A549 treated with dexamethasone at 1 μM for 4 hours (cell line): ENCODE measurements around the gene OTOA. TPM values are rescaled to one million over a fixed set of nuclear protein-coding genes. Genes with fewer than 3 reads are reported as not detected.

ENCODE experiments used
- total RNA-seq: library from RNA; stranded (reverse); fragments of 200-300 nt; extraction: Qiagen RNA extraction; gene quantifications from 5 replicates; pipeline ENCODE4 v1.2.3, GENCODE V29; 2022

The OTOA gene
- total RNA-seq: 0.04 to 0.09 TPM (median 0.06 TPM) in 5 replicates

GRCh38 chr16:21663889-21664647, at the start of gene OTOA:
Gene OTOA, plus strand, starts transcription at chr16:21663968. Its CDS starts 14,547 bp downstream, at chr16:21678515.

GRCh38 chr16:21652453-21652852, 11.3 kb upstream of the OTOA start, which contains the start of gene IGSF6:
Gene IGSF6, minus strand, starts transcription at chr16:21652608. Its CDS starts 10 bp downstream, at chr16:21652598.

Other genes with a start within 250 kb of the OTOA start
- gene METTL9, start 64.4 kb upstream of the OTOA start, total RNA-seq: 95.5 to 106 TPM (median 102 TPM) in 5 replicates
- not detected in 5 replicates for gene IGSF6, start 11.4 kb upstream of the OTOA start, total RNA-seq
- gene NPIPB4, start 193.8 kb downstream of the OTOA start, total RNA-seq: 14.9 to 27.4 TPM (median 21.2 TPM) in 5 replicates